Activated CD4-positive, alpha-beta T cell treated with anti-CD3 and anti-CD28 coated beads, Interleukin-10, Interleukin-2, amounts not matched to agents 100 ng/mL and 50 ng/mL, durations not matched to agents 16 hours and 8 hours (primary cell): ENCODE data around the gene GLRX5.
"Not testable (repeated sequence)": the region's sequence is repeated elsewhere in the genome, so short reads cannot be mapped to it uniquely, and the experiment has no call there.

Experiments used
- DNase-seq: peaks from one replicate; pipeline ENCODE4 v3.0.0-alpha.2; 2020

The GLRX5 gene

GRCh38 chr14:95562892-95563685, 28.2 kb downstream of the GLRX5 start:
- DNase-seq: no peak

GRCh38 chr14:95564060-95564459, 29.2 kb downstream of the GLRX5 start:
- DNase-seq: no peak

GRCh38 chr14:95569440-95569839, 34.6 kb downstream of the GLRX5 start:
- DNase-seq: no peak

GRCh38 chr14:95573313-95573712, 38.5 kb downstream of the GLRX5 start:
- no peak for DNase-seq

- no peak for DNase-seq
These were observed 41.1 kb downstream of the GLRX5 start for GRCh38 chr14:95575840-95576473.

- no peak for DNase-seq
These were observed 42.4 kb downstream of the GLRX5 start for GRCh38 chr14:95577067-95577800.

- DNase-seq: no peak
These were observed 43.0 kb downstream of the GLRX5 start for GRCh38 chr14:95577870-95578269.

- not testable (repeated sequence) for DNase-seq
These were observed 49.2 kb downstream of the GLRX5 start for GRCh38 chr14:95583836-95584617.

GRCh38 chr14:95585953-95586620, 51.2 kb downstream of the GLRX5 start:
- DNase-seq: no peak

GRCh38 chr14:95591182-95591581, 56.3 kb downstream of the GLRX5 start:
- not testable (repeated sequence) for DNase-seq
